ENCODE measurements around the gene GSK3A.
A peak's percentile ranks its signal among the peaks of the same experiment; 100 is the strongest.

GSK3A gene

GRCh38 chr19:42220751-42221097 is 21.7 kb downstream of the GSK3A start:
- no peak for DNase-seq

DNA sequence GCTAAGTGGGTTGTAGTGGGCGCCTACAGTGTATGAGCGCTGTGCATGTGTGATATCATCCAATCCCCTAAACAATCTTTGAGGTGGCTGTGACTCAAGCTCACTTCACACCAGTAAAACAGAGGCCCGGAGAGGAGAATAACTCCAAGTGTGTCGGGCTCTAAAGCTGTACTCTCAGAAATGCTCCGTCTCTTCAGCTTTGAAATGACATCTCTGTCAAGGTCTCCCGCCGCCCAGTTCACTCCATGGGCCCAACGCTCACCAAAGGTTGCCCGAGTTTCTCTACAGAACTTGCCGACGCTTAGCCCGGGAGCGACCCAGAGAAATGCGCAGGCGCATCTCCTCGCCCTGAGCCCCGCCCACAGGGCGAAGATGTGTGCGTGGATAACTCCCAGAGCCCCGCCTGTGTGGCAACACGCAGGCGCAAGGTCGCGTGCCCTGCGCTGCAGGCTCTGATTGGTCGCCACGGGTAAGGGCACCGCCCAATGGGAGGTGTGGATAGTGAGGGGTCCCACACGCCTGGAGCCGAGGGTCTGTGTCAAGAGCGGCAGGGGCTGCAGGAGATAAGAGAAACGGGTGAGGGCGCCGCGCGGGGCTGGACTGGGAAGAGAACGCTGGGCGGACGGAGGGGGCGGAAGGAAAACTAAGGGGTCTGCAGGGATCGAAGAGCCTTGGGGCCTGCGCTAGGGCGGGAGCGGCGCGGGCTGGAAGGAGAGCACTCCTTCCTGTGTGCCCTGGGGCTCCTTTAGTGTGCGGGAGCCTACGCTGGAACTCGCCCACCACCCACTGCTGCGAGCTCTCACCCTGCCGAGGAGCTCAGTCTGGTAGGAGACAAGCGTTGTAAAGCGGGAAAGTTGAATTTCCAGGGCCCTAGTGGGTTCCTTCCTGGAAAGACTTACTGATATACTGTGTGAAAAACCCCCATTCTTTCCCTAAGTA is 22.3 kb downstream of the GSK3A start, which contains the start of gene ZNF526:
Gene ZNF526, plus strand, starts transcription at position 501 of the 939 bp plus-strand sequence. CDS start 4,092 bp downstream, outside the sequence.
- DNase-seq = peak; percentile 99

DNA sequence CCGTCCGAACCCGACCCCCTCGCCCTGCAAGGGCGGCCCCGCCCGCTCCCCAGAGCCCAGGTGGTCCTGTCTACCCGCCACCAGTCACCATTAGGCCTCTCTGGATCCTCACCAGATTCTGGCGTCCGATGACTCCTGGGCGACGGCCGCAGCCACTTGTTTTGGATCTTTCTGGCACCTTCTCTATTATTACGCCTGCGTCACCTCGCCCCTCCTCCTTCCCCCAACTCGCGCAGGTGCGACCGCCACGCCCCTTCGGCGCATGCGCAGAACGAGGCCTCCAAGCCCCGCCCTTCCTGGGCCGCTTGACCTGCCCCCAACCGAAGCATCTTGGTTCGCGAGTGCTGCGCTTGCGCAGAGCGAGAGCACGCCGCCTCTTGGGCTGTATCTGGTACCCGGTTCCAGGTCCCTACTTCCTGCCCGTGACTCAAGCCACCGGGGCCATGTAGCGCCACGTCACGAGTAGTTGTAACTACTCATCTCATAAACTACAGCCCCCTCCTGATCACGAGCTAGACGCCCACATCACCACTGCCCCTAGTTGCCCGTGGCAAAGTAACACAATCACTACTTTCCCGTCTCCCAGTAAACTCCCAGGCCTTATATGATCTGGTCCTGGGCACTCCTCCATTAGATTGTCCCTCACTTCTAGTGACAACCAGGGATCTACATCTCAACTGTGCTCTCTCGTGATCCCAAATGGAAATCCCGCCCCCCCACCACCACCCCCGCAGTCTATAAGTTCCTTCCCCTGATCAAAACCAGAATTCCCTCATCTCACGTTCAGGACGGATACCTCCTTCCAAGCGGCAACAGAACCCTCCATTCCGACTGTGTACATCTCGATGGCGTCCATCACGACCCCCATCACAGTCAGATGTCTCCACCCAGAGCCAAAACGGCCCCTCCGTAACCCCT is 24.6 kb downstream of the GSK3A start, which contains the start of gene DEDD2:
Gene DEDD2, minus strand, starts transcription at position 158 of the 918 bp plus-strand sequence. CDS start 670 bp downstream, outside the sequence.
- peak; percentile 98 for DNase-seq

DNA sequence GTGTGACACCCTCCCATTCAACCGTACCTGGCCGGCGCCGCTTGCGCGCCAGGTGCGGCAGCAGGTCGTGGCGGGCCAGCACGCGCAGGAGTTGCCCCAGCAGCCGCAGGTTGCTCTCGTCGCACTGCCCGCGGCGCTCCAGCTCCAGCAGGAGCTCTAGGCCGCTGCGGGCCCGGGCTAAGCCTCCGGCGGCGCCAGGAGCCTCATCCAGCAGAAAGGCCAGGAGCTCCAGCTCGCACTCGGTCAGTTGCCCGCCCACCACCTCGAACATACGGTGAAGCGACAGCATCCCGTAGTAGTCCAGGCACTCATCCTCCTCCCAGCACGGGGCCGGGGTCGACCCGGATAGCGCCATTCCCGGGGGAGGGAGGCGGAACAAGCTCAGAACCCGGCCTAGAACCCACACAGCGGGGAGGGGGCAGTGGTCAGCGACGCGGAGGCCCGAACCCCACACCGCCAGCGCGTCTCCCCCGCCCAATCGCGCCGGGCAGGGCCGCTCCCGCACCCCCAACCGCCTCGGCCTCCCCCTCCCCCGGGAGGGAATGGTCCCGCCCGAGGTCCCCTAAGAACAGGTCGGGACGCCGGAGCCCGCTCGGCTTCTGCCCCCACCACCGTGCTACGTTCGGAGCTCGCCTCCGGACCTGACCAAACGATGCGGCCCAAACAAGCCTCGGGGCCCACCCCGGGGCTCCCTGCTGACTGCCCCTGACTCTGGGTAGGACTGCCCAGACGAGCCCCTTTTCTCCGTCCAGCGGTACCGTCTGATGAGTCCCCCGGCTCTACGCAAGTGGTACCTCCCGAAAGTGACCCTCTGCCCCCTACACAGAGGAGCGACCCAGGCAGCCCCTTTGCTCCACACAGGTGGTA is 25.5 kb downstream of the GSK3A start:
- DNase-seq = peak; percentile 59

GRCh38 chr19:42214810-42215485 is 27.5 kb downstream of the GSK3A start:
- DNase-seq = peak; percentile 15

DNA sequence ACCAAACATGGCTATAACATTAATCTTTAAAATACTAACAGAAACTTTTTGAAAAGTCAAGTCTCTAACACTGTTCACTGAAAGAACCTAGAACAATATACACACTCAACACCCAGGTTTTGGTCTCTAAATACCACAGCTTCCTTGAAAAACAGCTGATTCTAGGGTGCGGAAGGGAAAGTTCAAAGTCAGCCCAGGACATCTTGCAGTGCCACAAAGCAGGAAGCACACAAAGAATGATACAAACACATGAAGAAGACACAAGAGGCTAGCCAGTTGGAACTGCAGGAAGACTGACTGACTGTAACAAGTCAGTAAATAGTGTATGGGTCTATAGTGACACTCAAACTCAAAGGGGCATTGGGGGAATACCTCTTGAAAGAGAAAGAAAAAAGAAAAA is 29.5 kb downstream of the GSK3A start:
- DNase-seq = no peak

DNA sequence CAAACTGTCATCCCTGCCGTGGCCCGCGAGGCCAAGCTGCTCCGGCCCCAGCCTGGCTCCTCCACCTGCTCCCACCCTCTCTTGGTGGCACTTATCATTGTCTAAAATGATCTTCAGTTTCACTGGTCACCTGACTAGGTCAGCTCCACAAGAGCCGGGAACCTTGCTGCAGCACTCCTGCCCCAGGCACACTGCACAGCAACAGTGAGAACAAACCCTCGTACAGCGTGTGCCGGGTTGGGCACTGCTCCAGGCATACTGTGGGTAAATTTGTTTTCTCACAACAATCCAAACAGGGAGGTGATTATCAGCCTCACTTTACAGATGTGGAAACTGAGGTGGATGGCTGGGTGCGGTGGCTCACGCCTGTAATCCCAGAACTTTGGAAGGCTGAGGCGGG is 33.8 kb downstream of the GSK3A start:
- no peak for DNase-seq

- no peak for DNase-seq
Observed at GRCh38 chr19:42207767-42208271, 34.6 kb downstream of the GSK3A start.

DNA sequence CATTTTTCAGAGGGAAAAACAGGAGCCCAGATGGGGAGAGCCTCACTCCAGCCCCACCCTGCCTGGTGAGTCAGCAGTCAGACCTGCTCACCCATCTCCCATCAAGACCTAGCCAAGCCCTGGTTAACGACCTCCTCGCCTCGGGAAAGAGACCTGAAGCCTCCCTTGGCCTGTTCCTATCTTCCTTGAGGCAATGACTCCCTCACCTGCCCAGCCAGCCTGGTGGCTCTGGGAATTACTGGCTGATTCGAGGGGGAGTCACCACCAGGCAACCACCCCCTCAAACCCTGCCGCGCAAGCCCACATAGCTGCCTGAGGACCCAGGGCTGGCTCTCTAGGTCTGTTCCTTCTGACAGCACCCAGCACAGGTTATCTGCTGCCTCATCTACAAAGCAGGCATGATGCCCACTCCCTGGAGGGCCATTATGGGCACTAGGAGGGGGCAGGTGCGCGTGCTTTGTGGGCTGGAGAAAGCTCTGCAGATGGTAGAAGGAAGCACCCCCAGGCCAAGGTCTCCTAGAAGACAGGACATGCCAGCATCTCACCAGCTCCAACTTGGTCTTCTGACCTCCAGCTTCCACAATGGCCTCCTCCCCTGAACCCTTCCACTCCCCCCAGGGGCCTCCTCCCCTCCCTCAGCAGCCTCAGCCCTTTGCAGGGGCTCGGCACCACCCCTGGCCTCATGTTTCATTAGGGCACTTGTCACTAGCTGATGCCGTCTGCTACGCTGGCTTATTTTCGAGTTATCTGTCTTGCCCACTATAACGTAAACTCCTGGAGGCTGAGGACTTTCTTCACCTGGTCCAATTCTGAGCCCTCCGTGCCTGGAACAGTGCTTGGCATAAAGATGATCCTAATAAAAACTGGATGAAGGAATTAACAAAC is 35.3 kb downstream of the GSK3A start:
- no peak for DNase-seq

DNA sequence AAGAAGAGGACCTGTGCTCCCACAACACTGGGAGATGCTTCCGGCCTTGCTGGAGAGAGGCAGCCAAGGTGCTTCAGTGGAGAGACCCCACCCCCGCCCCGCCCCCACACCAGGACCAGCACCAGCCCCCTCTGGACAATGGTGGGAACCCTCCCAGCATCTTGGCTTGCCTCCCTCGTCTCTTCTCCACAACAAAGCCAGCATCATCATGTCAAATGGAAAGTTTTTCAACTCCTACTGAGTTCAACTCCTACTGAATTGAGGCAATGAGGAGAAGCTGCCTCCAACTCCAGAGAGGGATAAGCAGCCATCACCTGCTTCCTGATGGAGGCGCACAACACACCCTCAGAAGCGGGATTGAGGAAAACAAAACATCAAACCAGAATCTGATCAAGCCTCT is 37.7 kb downstream of the GSK3A start:
- DNase-seq = no peak

GRCh38 chr19:42203700-42204099 is 38.7 kb downstream of the GSK3A start:
- no peak for DNase-seq

- DNase-seq = no peak
Observed at GRCh38 chr19:42202290-42202880, 40.0 kb downstream of the GSK3A start.

DNA sequence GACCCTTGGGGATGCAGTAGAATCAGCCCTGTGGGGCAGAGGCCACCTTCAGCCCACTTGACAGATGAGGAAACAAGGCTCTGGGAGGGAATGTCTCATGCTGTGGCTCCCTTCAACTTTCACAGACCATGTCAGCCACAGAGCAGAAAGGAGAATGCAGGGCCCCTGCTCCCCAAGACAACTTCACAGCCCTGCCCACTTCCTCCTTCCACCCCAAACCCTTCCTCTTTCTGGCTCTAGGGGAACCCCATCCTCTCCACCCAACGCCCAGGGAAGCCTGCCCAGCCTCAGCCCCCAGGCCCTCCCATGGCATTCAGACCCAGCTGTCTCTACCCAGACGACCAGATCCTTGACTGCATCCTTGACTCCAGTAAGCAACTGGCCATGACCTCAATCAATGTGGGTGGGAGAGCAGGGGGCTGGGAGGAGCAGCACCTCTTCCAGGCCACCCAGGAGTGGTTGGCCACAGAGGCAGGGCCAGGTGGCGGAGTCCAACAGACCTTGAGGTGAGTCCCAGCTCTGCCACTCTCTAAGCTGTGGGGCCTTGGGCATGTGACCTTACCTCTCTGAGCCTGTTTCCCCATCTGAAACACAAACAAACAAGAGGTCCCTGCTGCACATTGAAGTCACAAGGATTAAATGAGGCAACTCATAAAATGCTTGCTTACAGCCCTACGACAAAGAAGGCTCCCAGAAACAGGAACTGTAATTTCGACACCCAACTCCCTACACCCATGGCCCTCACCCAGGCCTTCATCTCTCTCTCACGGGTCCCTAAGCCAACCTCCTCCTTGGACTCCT is 40.7 kb downstream of the GSK3A start:
- DNase-seq = peak; percentile 52

DNA sequence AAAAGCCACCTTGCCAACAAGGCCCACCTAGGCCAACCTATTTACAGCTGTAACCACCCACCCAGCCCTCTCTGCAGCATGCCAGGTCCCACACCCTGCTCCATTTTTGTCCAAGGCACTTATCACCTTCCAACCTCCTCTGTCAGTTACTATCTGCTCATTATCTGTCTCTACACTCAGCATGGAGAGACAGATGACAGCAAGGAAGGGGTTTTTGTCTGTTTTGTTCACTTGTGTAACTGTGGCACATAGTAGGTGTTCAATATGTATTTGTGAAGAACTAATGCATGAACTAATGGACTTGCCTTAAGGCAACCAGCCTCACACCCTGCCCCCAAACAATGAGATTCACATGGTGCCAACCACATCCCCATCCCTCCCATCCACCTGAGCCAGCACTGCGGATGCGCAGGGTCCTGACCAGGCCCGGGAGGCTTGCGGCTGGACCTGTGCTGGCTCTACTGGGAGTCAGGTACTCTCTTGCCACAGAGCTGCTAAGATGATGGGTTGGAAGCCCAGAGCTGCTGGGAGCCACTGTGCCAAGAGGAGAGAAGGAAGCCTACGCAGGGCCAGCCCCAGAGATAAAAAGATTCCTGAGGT is 42.2 kb downstream of the GSK3A start:
- DNase-seq = no peak

GRCh38 chr19:42199440-42200115 is 42.8 kb downstream of the GSK3A start:
- peak; percentile 50 for DNase-seq

DNA sequence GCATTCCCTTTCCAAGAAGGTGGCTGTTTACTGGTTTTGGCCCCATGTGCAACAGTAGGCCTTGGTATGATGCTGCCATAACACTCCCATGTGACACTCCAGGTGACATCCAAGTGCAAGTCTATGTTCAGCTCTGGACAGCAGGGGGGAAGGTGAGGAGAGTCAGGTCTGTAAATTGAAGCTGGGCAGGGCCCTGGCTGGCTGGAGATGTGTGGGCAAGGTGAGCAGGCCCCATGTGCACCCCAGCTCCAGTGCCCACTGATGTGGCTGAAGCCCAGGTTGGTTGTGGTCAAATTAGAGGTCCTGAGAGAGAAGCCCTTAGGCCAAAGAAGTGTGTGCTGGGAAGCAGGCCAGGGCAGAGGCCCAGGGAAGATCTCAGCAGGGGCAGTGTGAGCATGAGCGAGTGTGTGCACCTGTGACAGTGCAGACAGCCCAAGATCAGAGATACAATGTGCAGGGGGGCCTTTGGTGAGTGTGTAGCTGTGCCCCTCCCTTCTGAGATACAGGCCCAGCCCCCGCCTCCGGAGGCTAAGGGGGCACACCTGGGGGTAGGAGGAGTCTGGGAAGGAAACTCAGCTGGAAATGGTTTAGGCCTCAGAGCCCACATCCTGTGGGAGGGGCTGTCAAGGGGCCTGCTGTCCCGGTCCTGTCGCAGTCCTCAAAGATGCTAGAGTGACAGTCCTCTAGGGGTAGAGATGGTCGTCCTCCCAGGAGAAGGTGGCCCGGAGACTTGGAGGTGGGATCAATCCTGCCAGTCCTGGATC is 43.5 kb downstream of the GSK3A start:
- DNase-seq = peak; percentile 38

DNA sequence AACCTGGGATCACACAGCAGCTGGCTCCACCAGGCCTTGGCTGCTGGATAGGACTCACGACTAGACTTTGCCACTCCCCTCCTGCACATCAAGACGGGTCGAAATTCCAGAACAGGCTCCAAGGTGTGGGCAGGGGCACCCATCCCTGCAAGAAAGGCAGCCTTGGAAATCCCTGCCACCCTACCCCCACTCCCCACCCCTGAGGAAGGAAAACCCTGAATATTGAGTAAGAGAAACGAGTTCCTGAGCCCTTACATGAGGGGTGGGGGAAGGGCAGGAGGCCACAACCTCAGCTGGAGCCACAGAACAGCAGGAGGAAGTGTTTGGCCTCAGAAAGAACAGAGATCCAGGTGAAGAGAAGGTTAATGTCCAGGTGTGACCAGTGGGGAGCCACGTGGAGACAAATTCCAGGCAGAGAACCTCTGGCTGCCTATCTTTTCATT is 45.0 kb downstream of the GSK3A start:
- no peak for DNase-seq
